Suppressor macrophage (primary cell): ENCODE results near the gene ERAP2.

Experiments used
- DNase-seq, 4 experiments: peaks; one replicate each; pipeline ENCODE4 v3.0.0-alpha.2; 2020 to 2022

Gene ERAP2

GRCh38 chr5:96966801-96967200 is 90.5 kb downstream of the ERAP2 start:
- no peak for DNase-seq

GRCh38 chr5:96967400-96967799 is 91.1 kb downstream of the ERAP2 start:
- no peak for DNase-seq

- no peak for DNase-seq
Measured at GRCh38 chr5:96968074-96968473, 91.8 kb downstream of the ERAP2 start.

GRCh38 chr5:96968614-96969013 is 92.3 kb downstream of the ERAP2 start:
- no peak for DNase-seq
